GM19351 (cell line): ENCODE measurements around the gene SERPINA5.
A peak's percentile ranks its signal among the peaks of the same experiment; 100 is the strongest.

Experiments used
- ATAC-seq: cut with Tn5 transposase; IDR thresholded peaks from one replicate; pipeline ENCODE4 v1.9.1; 2021; ENCODE audit warnings: mild to moderate bottlenecking, moderate library complexity; ENCODE audit not compliant: unreplicated experiment

Gene SERPINA5

DNA sequence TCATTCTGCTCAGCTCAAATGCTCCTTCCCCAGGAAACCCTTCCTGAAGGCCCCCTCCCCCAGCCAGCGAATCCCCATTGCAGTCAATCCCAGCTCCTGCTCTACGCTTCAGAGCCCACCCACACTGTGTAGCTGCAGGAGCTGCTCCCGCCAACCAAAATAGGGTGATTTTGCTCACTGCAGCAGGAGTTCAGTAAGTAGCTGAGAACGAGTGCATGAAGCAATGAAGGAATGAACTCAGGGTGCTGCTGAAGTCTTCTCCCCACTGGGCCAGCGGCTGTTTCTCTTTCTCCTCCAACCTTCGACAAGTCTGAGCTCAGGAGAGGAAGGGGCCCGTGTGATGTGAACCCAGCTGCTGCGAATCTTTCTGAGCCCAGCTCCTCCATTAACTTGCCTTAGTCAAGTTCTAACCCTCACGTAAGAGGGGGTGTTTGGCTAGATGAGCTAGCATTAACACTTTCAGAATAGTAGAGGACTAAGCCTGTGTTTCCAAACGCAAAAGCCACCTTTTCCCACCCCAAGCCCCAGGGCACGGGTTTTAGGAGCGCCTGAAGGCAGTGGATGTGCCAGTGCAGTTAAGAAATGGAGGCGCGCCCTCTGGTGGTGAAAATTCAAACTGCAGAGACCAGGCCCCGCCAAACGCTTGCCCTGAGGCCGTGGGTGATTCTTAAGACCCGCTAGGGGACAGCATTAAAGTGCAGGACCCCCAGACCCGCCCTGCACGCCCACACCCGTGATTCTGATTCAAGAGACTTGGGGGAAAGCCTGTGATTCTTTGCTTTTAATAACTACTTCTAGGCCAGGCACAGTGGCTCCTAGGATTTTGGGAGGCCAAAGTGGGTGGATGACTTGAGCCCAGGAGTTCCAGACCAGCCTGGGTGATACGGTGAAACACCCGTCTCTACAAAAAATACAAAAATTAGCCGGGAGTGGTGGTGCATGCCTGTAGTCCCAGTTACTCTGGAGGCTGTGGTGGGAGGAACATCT, 31.9 kb upstream of the SERPINA5 start:
- peak; percentile 80 for ATAC-seq

DNA sequence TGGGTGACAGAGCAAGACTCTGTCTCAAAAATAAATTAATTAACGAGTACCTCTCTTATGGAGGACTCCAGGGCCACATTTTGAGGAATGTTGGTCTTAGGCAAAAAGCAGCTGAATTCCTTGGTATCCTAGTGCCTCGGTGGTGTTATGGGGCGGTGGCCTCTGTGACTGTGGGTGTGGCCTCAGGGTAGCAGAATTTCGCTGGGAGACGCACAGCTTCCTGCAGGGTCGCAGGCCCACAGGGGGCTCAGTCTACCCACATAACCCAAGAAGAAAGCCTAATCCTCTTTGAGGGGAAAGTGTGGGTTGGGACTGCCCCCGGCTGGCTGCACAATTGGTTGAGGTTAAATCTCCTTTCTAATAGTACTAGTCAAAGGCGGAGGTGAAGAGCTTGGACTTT, 31.2 kb upstream of the SERPINA5 start:
- ATAC-seq, result no peak

DNA sequence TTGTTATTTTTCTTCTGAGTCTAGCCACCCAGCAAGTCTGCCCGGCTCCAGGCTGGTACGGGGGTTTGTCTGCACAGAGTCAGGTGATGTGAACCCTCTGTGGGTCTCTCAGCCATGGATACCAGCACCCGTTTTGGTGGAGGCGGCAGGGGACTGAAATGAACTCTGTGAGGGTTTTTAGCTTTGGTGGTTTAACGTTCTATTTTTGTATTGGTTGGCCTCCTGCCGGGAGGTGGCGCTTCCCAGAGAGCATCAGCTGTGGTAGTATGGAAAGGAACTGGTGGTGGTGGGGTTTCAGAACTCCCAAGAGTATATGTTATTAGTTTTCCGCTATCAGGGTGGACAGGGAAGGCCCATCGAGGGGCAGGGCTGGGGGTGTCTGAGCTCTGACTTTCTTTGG, 25.2 kb upstream of the SERPINA5 start:
- no peak for ATAC-seq

DNA sequence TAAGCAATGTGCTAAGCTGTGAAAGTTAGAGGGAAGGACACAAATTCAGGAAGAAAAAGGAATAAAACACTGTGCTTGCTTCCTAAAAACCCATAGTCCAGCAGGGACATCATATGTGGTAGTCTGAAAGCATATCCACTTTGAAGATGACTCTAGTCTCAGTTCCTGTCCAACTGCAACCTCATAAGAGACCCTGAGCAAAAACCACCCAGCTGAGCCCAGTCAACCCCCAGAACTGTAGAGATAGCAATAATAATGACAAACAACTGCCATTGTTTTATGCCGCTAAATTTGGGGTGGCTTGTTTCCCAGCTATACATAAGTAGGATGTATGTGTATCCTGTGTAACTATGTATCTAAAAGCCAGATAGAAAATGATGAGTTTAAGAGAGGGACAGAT, 23.9 kb upstream of the SERPINA5 start:
- ATAC-seq, result no peak

DNA sequence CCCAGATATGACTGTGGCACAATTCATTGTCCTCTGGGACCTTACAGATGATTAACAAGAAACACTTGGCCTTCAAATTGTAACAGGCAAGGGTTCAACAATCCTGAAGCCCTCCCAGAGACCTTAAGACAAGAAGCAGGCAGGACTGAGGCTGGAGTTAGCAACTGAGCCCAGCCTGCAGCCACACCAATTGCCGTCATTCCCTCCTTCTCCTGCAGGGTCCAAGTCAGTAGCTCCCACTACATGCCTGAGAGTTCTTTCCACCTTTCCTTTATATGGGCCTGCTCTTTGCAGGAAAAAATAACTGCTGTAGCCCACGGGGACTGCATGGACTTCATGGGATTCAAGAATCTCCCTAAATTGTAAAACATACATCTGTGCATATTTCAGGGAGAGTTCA, 22.4 kb upstream of the SERPINA5 start:
- no peak for ATAC-seq

DNA sequence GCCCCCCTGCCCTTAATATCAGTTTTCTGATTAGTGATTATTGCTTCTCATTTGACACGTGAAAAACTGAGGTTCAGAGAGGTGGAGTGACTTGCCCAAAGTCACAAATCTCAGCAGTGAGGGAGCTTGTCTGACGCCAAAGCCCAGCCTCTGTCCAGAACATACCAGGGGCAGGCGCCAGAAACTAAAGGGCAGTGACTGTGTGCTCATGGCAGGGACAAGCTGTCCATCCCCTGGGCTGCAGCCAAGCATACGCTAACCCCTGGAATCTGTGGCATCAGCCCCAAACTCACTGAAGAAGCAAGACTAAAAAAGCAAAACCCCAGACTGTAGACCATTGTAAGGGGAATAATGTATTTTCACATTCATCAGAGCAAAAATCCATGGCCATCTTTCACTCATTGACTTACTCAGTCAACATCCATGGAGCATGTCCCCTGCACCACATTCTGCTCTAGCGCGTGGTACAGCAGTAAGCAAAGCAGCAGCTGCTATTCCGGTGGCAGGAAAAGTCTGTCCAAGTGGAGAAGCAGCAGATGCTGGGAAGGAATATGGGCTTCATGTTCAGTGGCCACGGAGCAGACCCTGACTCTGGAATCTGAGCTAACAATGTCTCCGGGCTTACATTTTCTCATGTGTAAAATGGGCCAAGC, 21.5 kb upstream of the SERPINA5 start:
- ATAC-seq, result no peak

DNA sequence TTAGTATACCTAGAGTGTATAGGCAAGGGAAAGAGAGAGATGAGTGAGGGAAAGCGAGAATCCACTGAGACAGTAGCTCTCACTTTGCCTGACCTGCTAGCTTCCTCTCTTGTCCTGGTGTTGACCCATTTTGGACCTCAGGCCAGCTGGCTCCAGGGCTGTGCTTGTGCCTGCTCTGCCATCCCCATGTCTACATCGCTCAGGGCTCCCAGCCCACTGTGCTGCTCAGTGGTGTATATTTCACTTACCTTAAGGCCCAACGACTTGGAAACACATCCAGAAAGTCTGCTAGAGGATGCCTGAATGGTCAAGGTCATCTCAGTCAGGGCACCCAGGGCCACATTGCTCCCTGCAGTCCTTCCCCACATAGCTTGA, 20.9 kb upstream of the SERPINA5 start:
- ATAC-seq, result no peak

DNA sequence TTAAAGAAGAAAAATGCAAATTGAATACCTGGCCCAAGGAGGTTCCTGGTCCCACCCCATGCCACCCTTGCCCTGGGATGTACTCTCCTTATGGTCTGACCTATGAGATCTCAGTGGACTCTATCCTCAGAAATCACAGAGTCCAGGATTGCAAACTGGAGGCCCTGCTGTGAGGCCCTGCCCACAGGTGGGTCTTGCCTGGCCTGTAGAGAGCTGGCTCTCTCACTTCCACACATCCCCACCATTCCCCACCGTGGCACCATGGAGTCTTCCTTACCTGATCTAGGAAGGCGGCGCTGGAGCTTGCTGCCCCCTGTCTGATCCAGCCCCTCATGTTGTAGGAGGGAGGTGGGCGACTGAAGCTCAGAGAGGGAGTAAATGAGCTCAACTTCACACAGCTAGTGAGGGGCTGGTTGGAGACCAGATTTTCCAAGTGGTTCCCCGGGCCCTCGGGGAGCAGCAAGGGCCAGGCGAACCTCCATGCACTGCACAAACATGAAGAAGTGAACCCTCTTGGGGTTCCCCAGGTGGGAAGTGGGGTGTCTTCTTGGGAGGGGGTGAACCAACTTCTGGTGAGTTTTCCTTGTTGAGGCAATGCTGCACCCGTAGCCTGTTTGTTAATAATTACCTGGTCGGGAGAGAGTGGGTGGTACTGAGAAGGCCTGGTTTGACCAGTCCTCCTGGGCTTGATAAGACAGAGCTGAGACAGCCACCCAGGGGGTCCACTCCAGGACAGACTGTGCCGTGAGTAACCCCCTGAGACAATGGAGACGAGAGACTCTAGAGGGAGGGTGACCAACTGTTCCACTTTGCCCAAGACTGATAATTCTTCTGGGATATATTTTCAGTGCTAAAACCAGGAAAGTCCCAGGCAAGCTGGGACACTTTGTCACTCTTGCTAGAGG, 20.2 kb upstream of the SERPINA5 start, which contains the start of gene SERPINA4:
TSS of gene SERPINA4 (plus strand) at position 692 of the 905 bp plus-strand sequence. CDS start 2,041 bp downstream, outside the sequence.
- no peak for ATAC-seq

DNA sequence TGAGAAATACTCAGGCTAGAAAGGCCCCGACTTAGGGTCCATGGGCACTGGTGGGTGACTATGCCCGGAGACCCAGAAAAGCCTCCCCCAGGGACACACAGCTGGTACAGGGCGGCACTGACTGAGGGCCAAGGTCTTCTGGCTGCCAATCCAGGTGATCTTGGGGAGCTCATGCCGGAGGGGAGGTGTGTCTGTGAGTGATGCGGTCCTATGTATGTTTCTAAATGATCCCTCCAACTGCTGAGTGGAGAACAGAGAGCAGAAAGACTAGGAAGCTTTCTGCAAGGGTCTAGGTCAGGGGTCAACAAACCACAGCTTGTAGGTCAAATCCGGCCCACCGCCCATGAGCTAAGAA, 19.6 kb upstream of the SERPINA5 start:
- no peak for ATAC-seq

DNA sequence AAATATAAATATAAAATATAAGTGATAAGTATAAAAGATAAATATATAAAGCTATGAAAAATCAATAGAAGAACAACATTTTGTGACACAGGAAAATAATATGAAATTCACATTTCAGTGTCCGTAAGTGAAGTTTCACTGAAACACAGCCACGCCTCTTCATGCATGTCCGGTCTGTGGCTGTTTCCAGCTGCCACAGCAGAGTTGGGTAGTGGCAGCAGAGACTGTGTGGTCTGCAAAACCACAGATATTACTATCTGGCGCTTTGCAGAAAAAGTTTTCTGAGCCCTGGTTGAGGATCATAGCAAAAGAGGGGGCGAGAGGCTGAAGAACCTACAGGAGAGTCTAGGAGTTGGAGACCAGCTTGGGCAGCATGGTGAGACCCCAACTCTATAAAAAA, 19.2 kb upstream of the SERPINA5 start:
- ATAC-seq, result no peak

DNA sequence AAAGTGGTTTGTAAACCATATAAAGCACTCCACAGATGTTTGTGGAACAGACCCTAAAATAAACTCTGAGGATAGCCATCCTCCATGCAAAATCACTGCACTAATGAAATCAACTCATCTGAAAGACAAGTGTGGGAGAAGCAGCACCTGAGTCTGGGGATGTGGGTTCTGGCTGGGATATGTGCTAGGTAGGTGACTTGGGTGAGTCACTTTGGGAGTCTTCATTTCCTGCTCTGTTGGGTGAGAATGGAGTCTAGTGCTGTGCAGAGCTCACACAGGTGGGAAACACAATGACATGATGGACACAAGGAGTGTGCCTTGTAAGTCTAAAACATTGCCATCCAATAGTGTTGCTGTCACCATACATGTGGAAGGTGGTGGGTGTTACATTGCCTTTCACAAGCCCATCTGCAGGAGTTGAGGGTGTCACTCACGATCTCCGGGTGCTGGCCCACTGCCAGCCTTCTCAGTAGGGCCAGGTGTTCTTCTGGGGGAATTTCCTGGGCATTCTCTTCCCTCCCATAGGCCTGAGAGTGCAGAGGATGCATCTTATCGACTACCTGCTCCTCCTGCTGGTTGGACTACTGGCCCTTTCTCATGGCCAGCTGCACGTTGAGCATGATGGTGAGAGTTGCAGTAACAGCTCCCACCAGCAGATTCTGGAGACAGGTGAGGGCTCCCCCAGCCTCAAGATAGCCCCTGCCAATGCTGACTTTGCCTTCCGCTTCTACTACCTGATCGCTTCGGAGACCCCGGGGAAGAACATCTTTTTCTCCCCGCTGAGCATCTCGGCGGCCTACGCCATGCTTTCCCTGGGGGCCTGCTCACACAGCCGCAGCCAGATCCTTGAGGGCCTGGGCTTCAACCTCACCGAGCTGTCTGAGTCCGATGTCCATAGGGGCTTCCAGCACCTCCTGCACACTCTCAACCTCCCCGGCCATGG, 18.0 kb upstream of the SERPINA5 start:
- no peak for ATAC-seq

DNA sequence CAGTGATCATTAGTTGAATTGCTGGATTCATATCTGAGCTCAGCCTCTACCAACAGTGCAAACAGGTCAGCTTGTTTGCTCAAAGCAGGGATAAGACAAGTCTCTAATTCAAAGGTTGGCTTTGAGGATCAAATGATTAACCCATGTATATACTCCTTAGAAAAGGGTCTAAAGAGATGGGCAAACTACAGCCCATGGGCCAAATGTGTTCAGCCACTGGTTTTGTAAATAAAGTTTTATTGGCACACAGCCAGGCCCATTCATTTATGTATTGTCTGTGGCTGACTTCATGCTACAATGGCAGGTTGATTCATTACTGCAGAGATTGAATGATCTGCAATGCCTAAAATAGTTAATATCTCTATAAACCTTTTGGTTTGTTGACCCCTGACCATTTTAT, 16.8 kb upstream of the SERPINA5 start:
- ATAC-seq, result no peak

DNA sequence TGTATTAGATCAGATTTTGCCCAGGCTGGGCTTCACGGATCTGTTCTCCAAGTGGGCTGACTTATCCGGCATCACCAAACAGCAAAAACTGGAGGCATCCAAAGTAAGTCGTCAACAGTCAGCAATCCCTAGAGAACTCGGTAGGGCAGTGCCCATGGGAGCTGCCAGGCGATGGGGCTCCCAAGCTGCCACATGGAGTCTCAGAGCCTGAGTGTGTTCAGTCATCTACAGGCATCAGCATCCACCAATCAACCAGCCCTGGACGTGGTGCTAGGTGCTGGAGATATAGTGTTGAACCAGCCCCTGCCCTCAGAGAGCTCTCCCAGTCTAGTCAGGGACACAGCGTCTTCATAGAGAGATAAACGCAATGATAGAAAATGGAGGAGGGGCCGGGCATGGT, 13.0 kb upstream of the SERPINA5 start:
- ATAC-seq, result no peak

DNA sequence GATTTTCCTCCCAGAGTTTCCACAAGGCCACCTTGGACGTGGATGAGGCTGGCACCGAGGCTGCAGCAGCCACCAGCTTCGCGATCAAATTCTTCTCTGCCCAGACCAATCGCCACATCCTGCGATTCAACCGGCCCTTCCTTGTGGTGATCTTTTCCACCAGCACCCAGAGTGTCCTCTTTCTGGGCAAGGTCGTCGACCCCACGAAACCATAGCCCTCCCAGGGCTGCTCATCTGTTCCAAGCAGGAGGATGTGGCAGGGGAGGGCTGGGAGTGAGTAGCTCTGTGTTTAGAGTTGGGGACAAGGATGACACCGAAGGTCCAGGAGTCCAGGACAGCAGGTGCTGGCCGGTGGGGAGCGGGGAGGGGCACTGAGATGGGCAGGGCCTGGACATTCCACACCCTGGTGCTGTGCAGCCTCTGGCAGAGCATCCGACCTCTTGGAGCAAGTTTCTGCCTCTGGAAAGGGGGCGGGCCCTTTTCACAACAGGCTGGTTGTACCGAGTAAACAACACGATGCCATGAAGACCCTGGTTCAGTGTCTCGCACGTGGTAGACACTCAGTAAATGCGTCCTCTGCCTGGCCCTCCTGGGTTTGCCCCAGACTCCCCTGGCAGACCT, 11.7 kb upstream of the SERPINA5 start:
- ATAC-seq, result no peak

DNA sequence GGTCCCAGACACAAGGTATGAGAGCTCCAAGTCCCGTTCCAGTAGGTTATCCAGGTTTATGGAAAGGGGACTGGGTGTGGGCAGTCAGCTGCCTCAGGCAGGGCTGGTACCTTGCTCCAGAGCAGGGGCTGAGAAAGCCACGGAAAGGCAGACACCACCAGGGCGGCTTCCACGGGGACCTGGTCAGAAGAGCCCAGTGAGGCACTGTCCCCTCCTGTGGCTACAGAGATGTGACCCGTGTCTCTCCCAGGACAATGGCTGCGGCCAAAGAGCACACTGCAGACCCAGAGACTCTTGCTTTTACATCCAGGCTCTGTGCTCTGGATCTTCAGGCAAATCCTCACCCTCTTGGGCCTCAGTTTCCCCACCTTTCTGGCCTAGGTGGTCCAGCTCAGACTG, 11.2 kb upstream of the SERPINA5 start:
- ATAC-seq, result no peak

DNA sequence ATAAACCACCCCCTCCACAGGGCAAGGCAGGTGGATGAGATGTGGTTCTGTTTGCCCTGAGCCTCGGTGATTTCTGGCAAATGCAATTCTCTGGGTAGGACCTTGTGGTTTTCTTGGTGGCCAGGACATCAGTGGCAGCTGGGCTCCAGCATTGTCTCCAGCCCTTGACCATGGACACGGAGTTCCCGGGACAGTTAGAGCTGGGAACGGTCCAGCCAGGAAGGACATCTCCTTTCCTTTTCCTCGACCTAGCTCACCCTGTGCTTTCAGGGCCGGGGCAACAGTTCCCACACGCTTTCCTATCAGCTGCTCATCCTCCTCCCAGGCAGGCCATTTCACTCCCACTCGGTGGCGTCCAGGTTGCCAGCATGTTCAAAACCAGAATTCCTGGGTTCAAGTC, 10.8 kb upstream of the SERPINA5 start:
- ATAC-seq, result no peak

DNA sequence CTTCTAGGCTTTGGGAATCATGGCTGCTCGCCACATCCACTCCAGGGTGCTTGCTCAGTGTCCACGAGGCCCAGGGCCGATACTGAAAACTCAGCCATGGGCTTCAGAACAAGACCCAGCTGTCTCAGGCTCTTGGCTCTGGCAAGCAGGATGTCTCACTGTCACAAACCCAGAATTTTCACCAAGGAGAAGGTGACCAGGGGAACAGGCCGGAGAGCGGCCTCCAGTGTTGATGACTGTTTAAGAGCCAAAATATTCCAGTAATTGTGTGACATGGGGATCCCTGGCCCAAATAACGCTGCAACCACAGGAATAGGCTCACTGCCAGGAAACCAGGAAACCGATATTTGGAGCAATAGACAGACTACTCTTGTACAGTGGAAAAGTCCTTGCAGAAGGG, 9.8 kb upstream of the SERPINA5 start:
- no peak for ATAC-seq

DNA sequence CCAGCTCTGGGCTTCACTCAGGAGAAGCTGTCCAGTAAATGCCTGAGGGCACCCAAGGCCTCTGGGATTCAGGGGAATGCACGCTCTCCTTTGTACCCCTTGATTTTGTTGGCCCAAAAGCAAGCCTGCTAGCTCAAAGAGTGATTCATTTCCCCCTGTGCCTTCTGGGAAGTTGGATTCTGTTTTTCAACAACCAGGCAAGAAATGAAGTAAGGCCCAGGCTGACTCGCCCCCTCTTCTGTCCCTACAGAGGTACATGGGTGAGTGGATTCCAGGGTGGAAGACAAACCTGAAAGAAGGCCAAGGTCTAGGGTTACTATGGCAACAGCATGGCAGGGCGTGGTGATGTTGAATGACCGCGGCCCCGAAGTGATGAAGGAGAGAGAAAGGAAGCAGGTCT, 9.3 kb upstream of the SERPINA5 start:
- no peak for ATAC-seq

DNA sequence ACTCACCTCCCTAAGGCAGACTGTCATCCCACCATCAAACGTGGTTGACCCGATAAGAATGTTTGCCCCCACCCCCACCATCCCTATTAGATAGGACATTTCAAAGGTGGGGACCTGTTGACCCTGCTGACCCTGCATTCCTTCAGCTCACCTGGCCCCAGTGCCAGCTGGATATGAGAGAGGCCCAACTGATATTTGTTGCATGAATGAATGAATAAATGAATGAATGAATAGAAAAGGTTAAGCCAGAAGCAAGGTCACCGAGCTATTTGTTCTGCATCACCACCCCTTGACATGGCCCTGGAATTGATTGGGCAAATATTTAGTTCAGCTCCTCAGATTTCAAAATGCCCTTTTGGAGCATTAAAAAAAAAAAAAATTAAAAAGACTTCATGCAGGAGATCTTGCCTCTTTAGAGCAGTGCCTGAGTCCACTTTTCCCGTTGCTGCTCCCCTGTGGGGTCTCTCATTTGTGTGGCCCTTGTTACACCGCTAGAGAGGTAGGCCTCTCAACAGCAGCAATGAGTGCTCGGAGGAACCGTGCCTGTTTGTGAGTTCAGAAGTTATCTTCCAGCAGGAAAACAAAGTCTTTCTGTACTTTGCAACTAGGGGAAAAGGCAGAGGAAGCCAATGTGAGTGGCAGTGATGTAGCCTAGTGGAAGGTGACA, 8.5 kb upstream of the SERPINA5 start:
- ATAC-seq, result no peak
